Measurements from ENCODE around the gene SPATA46.

GRCh38 chr1:162343470-162343869 lies 33.2 kb downstream of the SPATA46 start:
- TF ChIP-seq, protein P1, sequence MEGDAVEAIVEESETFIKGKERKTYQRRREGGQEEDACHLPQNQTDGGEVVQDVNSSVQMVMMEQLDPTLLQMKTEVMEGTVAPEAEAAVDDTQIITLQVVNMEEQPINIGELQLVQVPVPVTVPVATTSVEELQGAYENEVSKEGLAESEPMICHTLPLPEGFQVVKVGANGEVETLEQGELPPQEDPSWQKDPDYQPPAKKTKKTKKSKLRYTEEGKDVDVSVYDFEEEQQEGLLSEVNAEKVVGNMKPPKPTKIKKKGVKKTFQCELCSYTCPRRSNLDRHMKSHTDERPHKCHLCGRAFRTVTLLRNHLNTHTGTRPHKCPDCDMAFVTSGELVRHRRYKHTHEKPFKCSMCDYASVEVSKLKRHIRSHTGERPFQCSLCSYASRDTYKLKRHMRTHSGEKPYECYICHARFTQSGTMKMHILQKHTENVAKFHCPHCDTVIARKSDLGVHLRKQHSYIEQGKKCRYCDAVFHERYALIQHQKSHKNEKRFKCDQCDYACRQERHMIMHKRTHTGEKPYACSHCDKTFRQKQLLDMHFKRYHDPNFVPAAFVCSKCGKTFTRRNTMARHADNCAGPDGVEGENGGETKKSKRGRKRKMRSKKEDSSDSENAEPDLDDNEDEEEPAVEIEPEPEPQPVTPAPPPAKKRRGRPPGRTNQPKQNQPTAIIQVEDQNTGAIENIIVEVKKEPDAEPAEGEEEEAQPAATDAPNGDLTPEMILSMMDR (IDR thresholded peaks at IDR 0.05; ENCODE audit: insufficient read depth, low read depth, low read length), result no peak
- TF ChIP-seq EZH2 (IDR thresholded peaks at IDR 0.05; ENCODE audit: insufficient read depth, low read length), result no peak
